GM18909 (cell line): ENCODE data around the gene EFNA5.
A peak's percentile ranks its signal among the peaks of the same experiment; 100 is the strongest.

Experiments
- ATAC-seq: cut with Tn5 transposase; IDR thresholded peaks from one replicate; pipeline ENCODE4 v1.9.1; 2021; ENCODE audit warnings: mild to moderate bottlenecking; ENCODE audit not compliant: unreplicated experiment, poor library complexity

EFNA5 gene

GRCh38 chr5:107673368-107674136 is 2.8 kb upstream of the EFNA5 start:
- peak; percentile 74 for ATAC-seq

- no peak for ATAC-seq
Measured at GRCh38 chr5:107673039-107673367, 2.3 kb upstream of the EFNA5 start.

DNA sequence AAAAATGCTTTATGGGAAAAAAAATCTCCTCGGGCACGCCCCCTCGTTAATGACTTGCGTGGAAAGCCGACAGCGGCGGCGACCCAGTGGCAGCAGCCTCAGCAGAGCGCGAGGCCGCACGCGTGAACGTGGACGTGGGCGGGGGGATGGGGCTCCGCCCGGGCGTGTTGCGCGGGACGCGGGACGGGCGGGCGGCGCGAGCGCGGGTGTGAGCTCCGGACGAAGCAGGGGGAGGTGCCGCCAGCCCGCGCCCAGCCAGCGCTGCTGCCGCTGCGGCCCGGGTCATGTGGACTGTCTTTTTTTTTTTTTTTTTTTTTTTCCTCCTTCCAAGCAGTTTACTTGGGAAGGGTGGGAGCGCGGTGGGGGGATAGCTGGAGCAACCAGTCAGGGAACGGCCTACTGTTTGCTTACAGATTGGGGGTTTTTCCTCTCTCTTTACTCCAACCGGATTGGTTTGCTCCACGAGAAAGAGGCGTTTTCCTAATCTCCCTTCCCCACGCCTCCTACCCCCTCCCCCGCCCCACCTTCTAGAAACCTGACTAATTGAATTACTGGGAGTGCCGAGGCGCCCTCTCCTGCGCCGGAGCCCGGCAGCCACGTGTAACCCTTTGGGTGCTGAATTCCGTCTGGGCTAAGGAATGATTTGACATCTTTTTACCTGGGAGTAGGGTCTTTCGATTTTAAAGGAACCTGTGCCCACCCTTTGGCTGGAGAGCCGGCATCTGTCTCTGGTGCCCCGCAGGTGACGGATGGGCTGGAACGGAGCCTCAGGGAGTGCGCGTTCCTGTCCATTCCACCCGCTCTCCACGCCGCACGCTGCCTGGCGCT is 1.7 kb upstream of the EFNA5 start:
- no peak for ATAC-seq

DNA sequence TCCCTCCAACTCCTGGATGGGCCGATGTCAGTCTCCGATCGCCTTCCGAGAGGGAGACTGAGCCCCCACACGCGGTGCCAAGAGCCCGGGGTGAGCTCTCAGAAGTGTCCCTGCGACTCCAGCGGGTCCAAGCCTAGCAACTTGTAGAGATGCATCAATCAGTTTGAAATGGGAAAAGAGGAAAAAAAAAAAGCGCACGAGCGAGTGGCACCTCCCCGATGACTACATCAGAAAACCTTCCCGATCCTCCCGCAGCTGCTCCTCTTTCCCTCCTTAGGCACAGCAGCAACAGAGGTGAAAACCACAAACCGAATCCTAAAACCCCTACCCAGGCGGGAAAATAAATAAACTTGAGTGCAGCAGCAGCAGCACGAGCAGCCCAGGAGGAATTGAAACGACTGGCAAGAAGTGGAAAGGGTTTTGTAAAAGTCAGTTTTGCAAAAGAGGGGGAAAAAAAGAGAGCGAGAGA is 1.0 kb upstream of the EFNA5 start:
- no peak for ATAC-seq

DNA sequence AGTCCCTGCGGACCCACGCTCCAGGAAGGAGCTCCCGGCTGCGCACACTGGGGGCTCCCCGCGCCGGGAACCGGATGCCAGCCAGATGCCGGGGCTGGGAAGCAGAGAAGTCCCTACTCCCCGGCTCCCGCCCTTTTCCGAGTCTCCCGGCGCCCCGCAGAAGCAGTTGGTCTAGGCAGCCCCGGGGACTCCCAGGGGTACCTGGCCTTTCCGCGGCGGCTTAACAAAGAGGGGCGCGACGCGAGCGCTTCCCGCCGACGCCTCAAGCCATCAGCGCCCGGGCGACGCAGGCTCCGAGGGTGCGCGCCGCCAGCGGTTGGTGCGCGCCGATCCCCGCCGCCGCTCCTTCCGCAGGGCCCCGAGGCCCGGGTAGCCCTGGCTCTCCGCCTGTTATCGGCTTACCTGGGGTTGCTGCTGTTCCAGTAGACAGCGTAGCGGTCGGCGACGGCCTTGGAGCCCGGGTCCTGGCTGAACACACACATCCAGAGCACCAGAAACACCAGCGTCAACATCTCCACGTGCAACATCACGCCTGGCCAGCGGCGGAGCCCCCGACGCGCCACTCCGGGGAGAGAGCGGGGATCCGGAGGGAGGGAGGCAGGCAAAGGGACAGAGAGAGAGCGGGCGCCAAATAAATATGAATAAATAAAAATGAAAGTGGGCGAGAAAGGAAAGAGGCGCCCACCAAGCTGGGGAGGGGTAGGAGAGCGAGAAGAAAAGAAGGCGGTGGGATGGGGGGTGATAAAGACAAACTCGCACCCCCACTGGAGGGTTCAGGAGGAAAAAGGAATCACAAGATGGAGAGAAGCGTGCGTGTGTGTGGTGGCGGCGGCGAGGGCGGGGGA is 428 bp downstream of the EFNA5 start:
- ATAC-seq: peak; percentile 29

GRCh38 chr5:107669096-107670031 is 1.4 kb downstream of the EFNA5 start:
- no peak for ATAC-seq

DNA sequence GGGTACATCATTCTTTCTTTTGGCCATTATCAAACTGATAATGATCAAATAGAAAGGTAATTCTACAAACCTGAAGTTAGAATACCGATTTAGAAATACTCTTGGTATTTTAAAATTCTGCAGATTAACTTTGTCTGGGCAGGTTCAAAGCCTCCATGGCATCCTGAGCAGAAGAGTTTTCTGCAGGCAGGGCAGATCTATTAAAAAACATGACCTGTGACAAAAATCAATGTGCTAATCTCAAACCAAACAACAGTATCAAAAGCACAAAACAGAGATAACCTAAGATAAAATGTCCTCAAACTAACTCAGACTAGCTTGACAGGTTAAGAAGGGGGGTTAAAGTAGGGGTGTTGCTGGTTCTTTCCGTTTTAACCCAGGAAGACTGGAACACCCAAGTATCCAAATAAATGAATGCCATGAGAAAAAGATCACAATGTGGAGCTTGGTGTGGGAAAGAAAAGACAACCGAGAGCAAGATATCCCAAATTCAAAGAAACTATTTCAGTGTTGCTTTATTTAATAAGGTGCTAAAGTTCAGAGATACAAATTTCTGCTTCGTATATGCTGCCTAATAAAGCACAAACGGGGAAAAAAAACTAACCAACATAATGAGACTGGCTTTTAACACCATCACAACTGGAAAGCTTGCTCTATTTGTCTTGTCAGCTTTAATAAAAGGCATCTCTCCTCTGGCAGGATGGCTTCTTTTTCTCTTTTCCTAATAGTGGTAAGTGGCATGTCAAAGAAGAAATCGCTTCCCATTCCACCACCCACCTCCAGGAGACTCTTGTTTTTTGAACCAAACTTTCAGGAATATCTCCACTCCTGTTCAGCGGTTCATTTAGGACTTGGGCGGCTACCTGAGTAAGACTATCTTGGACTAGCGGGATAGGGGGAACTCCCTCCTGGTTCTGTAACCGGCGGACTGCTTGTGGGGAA is 2.3 kb downstream of the EFNA5 start:
- no peak for ATAC-seq

DNA sequence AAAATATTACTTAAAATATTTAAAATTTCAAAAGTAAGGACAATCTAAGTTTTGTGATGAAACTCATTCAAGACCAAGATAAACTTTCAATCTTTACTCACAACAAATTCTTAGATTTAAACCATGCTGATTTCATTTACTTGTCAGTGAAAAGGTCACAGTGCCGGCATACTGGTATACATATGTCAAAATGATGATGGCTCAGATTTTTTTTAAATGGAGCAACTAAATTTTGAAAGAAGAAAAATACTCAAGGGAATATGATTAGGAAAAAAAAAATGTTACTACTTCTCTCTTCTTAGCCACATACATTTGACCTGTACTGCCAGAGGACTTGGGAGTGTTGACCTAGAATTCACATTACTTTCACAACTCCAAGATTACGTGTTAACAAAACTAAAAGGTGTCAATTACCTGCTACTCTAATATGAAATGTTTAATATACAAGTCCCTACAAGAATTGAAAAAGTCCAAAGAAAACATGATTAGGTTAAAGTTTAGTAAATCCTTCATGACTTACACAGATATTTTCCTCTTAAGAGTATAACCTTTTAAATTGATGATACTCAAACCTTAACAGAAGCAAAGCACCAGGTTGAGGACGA is 4.6 kb downstream of the EFNA5 start:
- no peak for ATAC-seq

DNA sequence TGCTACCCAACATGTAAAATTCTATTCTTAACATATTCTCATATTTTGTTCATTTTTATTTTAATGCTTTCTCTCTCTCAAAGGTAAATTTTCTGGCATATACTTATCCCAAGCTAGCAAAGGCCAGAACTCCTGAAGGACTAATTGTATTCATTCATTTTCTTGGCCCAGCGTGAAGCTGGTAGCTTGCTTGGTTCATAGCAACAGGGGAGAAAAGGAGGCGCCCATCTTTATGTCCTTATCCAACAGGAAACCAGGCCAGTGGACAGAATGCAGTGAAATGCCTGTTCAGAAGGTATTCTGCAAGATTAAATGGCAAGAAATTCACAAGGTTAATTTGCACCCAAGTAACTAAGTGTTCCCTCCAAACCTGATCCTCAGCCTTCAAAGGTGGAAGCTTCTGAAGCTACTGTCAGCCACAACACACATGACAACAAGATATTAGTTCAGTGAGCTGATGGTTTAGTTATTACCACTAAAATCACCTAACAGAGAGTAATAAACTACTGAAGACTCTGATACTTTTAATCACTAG is 5.6 kb downstream of the EFNA5 start:
- no peak for ATAC-seq

- ATAC-seq: no peak
Measured at GRCh38 chr5:107663697-107664096, 7.0 kb downstream of the EFNA5 start.

GRCh38 chr5:107661650-107662044 is 9.1 kb downstream of the EFNA5 start:
- no peak for ATAC-seq

DNA sequence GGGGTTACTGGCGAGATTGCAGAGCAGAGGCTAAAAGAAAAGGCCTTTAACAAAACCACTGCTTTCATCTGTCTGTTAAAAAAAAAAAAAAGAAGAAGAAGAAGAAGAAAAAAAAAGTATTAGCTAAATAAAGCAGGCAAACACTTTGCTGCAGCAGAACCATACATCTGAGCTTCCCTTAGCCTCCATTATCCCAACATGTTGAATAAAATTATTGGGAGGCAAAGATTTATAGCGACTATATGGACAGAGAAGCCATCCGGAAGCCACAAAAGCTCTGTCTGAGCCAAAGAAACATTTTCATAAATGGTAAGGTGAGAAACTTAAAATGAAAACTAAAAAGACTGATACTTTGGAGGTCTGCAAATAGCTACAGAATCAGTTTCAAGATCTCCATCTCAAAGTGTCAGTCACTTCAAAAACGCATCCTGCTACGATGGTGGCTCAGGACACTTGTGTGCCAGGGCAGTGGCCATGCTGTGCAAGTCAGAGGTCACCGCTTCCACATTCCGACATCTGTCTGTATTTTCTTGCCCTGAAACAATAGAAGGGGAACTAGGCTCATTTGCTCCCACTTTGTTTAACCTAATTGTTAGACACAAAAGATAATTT is 9.6 kb downstream of the EFNA5 start:
- ATAC-seq: no peak

- ATAC-seq: no peak
Measured at GRCh38 chr5:107658528-107658927, 12.2 kb downstream of the EFNA5 start.

GRCh38 chr5:107655831-107656230 is 14.9 kb downstream of the EFNA5 start:
- no peak for ATAC-seq

GRCh38 chr5:107654827-107655226 is 15.9 kb downstream of the EFNA5 start:
- no peak for ATAC-seq

GRCh38 chr5:107653685-107654084 is 17.1 kb downstream of the EFNA5 start:
- no peak for ATAC-seq

- no peak for ATAC-seq
Measured at GRCh38 chr5:107652839-107653607, 17.7 kb downstream of the EFNA5 start.
